Measurements from ENCODE around the gene LMBR1L.
"Not testable (repeated sequence)": the region's sequence is repeated elsewhere in the genome, so short reads cannot be mapped to it uniquely, and the experiment has no call there.

Gene LMBR1L

GRCh38 chr12:49110464-49111155, at the start of gene LMBR1L:
LMBR1L (minus strand) TSS chr12:49110847; CDS start chr12:49110555, 292 bp downstream.
- Mint-ChIP-seq H3K27ac (peak within 1 kb of the TSS; percentile 89), H3K9me3 (no peaks in the 10 kb centered on the region), H3K4me1 (peaks cover 39% of the 10 kb centered on the region), H3K27me3 (no peaks in the 10 kb centered on the region), H3K4me3 (peak within 1 kb of the TSS; percentile 98), H3K36me3 (no peaks in the 10 kb centered on the region)

GRCh38 chr12:49160399-49160798, 49.8 kb upstream of the LMBR1L start:
- Mint-ChIP-seq H3K4me3 (no peak overlapping the region), H3K9me3 (no peaks in the 10 kb centered on the region), H3K36me3 (no peaks in the 10 kb centered on the region), H3K4me1 (no peaks in the 10 kb centered on the region), H3K27me3 (no peaks in the 10 kb centered on the region), H3K27ac (no peak overlapping the region)

GRCh38 chr12:49154221-49154620, 43.6 kb upstream of the LMBR1L start:
- no peaks in the 10 kb centered on the region for H3K36me3 Mint-ChIP-seq
- no peak overlapping the region for H3K27ac Mint-ChIP-seq
- no peaks in the 10 kb centered on the region for H3K4me1 Mint-ChIP-seq
- no peaks in the 10 kb centered on the region for H3K9me3 Mint-ChIP-seq
- H3K4me3 Mint-ChIP-seq = no peak overlapping the region
- H3K27me3 Mint-ChIP-seq = no peaks in the 10 kb centered on the region

GRCh38 chr12:49147384-49147783, 36.7 kb upstream of the LMBR1L start:
- peaks cover 4% of the 10 kb centered on the region for H3K36me3 Mint-ChIP-seq
- H3K27ac Mint-ChIP-seq = no peak overlapping the region
- H3K4me3 Mint-ChIP-seq = no peak overlapping the region
- no peaks in the 10 kb centered on the region for H3K27me3 Mint-ChIP-seq
- no peaks in the 10 kb centered on the region for H3K4me1 Mint-ChIP-seq
- H3K9me3 Mint-ChIP-seq = no peaks in the 10 kb centered on the region

- no peak overlapping the region for H3K27ac Mint-ChIP-seq
- no peaks in the 10 kb centered on the region for H3K4me1 Mint-ChIP-seq
- H3K36me3 Mint-ChIP-seq = peaks cover 4% of the 10 kb centered on the region
- H3K27me3 Mint-ChIP-seq = no peaks in the 10 kb centered on the region
- H3K9me3 Mint-ChIP-seq = no peaks in the 10 kb centered on the region
- no peak overlapping the region for H3K4me3 Mint-ChIP-seq
Observed at GRCh38 chr12:49146406-49146805, 35.8 kb upstream of the LMBR1L start.

GRCh38 chr12:49144384-49144783, 33.7 kb upstream of the LMBR1L start:
- Mint-ChIP-seq H3K27me3 (no peaks in the 10 kb centered on the region), H3K4me3 (no peak overlapping the region), H3K9me3 (no peaks in the 10 kb centered on the region), H3K36me3 (peaks cover 6% of the 10 kb centered on the region), H3K4me1 (no peaks in the 10 kb centered on the region), H3K27ac (no peak overlapping the region)

- Mint-ChIP-seq H3K27ac (no peak overlapping the region), H3K27me3 (no peaks in the 10 kb centered on the region), H3K36me3 (peaks cover 3% of the 10 kb centered on the region), H3K4me3 (no peak overlapping the region), H3K9me3 (no peaks in the 10 kb centered on the region), H3K4me1 (peaks cover 1% of the 10 kb centered on the region)
Observed at GRCh38 chr12:49138999-49139398, 28.4 kb upstream of the LMBR1L start.

GRCh38 chr12:49138587-49138986, 27.9 kb upstream of the LMBR1L start:
- H3K4me3 Mint-ChIP-seq = no peak overlapping the region
- peaks cover 5% of the 10 kb centered on the region for H3K4me1 Mint-ChIP-seq
- no peak overlapping the region for H3K27ac Mint-ChIP-seq
- no peaks in the 10 kb centered on the region for H3K27me3 Mint-ChIP-seq
- no peaks in the 10 kb centered on the region for H3K9me3 Mint-ChIP-seq
- H3K36me3 Mint-ChIP-seq = peaks cover 3% of the 10 kb centered on the region

GRCh38 chr12:49137476-49137875, 26.8 kb upstream of the LMBR1L start:
- Mint-ChIP-seq H3K4me3 (no peak overlapping the region), H3K27ac (no peak overlapping the region), H3K36me3 (peaks cover 3% of the 10 kb centered on the region), H3K9me3 (no peaks in the 10 kb centered on the region), H3K4me1 (peaks cover 13% of the 10 kb centered on the region), H3K27me3 (no peaks in the 10 kb centered on the region)

GRCh38 chr12:49136997-49137396, 26.4 kb upstream of the LMBR1L start:
- not testable (repeated sequence) for H3K27ac Mint-ChIP-seq, H3K4me3 Mint-ChIP-seq, H3K27me3 Mint-ChIP-seq, H3K36me3 Mint-ChIP-seq, H3K9me3 Mint-ChIP-seq
- peaks cover 17% of the 10 kb centered on the region for H3K4me1 Mint-ChIP-seq

GRCh38 chr12:49133590-49133989, 22.9 kb upstream of the LMBR1L start:
- Mint-ChIP-seq H3K36me3 (peaks cover 20% of the 10 kb centered on the region), H3K9me3 (no peaks in the 10 kb centered on the region), H3K4me3 (no peak overlapping the region), H3K4me1 (peaks cover 35% of the 10 kb centered on the region), H3K27ac (no peak overlapping the region), H3K27me3 (no peaks in the 10 kb centered on the region)

- no peak overlapping the region for H3K4me3 Mint-ChIP-seq
- peaks cover 36% of the 10 kb centered on the region for H3K4me1 Mint-ChIP-seq
- no peaks in the 10 kb centered on the region for H3K27me3 Mint-ChIP-seq
- no peak overlapping the region for H3K27ac Mint-ChIP-seq
- H3K9me3 Mint-ChIP-seq = no peaks in the 10 kb centered on the region
- H3K36me3 Mint-ChIP-seq = peaks cover 21% of the 10 kb centered on the region
Observed at GRCh38 chr12:49133014-49133413, 22.4 kb upstream of the LMBR1L start.

- Mint-ChIP-seq H3K4me3 (peak overlapping the region; percentile 84), H3K27me3 (no peaks in the 10 kb centered on the region), H3K4me1 (peaks cover 46% of the 10 kb centered on the region), H3K36me3 (peaks cover 31% of the 10 kb centered on the region), H3K27ac (peak overlapping the region; percentile 94), H3K9me3 (no peaks in the 10 kb centered on the region)
Observed at GRCh38 chr12:49131894-49132461, 21.3 kb upstream of the LMBR1L start.

GRCh38 chr12:49131051-49131893, 20.6 kb upstream of the LMBR1L start, which contains the start of gene TUBA1B:
TUBA1B (minus strand) TSS chr12:49131395; CDS start chr12:49131300, 95 bp downstream.
- H3K4me3 Mint-ChIP-seq = peak within 1 kb of the TSS; percentile 98
- H3K9me3 Mint-ChIP-seq = no peaks in the 10 kb centered on the region
- H3K4me1 Mint-ChIP-seq = peaks cover 50% of the 10 kb centered on the region
- no peaks in the 10 kb centered on the region for H3K27me3 Mint-ChIP-seq
- peaks cover 33% of the 10 kb centered on the region for H3K36me3 Mint-ChIP-seq
- H3K27ac Mint-ChIP-seq = peak within 1 kb of the TSS; percentile 98

- Mint-ChIP-seq H3K9me3 (no peaks in the 10 kb centered on the region), H3K4me1 (peaks cover 50% of the 10 kb centered on the region), H3K27ac (peak overlapping the region; percentile 98), H3K4me3 (peak overlapping the region; percentile 98), H3K36me3 (peaks cover 33% of the 10 kb centered on the region), H3K27me3 (no peaks in the 10 kb centered on the region)
Observed at GRCh38 chr12:49130151-49131050, 19.8 kb upstream of the LMBR1L start.
